ENCODE data around the gene RGS7. TPM values are rescaled to one million over a fixed set of nuclear protein-coding genes. Genes with fewer than 3 reads are reported as not detected.

The RGS7 gene
- total RNA-seq, 2 donors from 2014 or later: not detected

GRCh38 chr1:241269116-241269515, 87.9 kb downstream of the RGS7 start:
- Histone ChIP-seq H3K4me3 (no peak overlapping the region), H3K4me1 (no peaks in the 10 kb centered on the region), H3K9me3 (peaks cover 0 to 17% of the 10 kb centered on the region in 2 donors), H3K27ac (no peak overlapping the region), H3K27me3 (no peaks in the 10 kb centered on the region), H3K36me3 (no peaks in the 10 kb centered on the region)
- DNase-seq (ENCODE audit: low spot score): no peak
- no peak for TF ChIP-seq CTCF (IDR thresholded peaks at IDR 0.05)

GRCh38 chr1:241266121-241266520, 90.9 kb downstream of the RGS7 start:
- Histone ChIP-seq H3K27me3 (no peaks in the 10 kb centered on the region), H3K36me3 (no peaks in the 10 kb centered on the region), H3K4me1 (no peaks in the 10 kb centered on the region), H3K4me3 (no peak overlapping the region), H3K27ac (no peak overlapping the region), H3K9me3 (no peaks in the 10 kb centered on the region)
- no peak for DNase-seq (ENCODE audit: low spot score)
- TF ChIP-seq CTCF (IDR thresholded peaks at IDR 0.05): no peak

DNA sequence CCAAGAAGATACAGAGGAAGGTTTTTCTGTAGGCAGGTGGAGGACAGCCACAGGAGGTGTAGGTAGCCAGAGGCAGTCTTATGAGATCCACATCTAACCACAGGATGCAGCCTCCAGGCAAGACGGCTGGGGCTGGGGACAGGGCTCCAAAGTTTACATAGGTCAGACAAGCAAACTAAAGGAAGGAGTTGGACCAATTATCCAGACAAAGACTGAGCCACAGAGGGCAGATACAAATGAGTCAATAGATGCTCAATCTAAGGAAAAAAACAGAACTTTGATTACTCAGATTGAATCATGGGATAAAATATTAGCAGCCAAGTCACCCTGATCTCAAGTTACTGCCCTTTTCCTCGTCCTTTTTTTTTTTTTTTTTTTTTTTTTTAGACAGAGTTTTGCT, 91.6 kb downstream of the RGS7 start:
- H3K4me3 ChIP-seq: no peak overlapping the region
- no peaks in the 10 kb centered on the region for H3K9me3 ChIP-seq
- H3K27me3 ChIP-seq: no peaks in the 10 kb centered on the region
- no peaks in the 10 kb centered on the region for H3K4me1 ChIP-seq
- no peak for DNase-seq (ENCODE audit: low spot score)
- no peaks in the 10 kb centered on the region for H3K36me3 ChIP-seq
- no peak overlapping the region for H3K27ac ChIP-seq
- TF ChIP-seq CTCF (IDR thresholded peaks at IDR 0.05): no peak

GRCh38 chr1:241263346-241263745, 93.7 kb downstream of the RGS7 start:
- no peak overlapping the region for H3K4me3 ChIP-seq
- H3K4me1 ChIP-seq: no peaks in the 10 kb centered on the region
- no peak for DNase-seq (ENCODE audit: low spot score)
- no peak overlapping the region for H3K27ac ChIP-seq
- no peak for TF ChIP-seq CTCF (IDR thresholded peaks at IDR 0.05)
- H3K27me3 ChIP-seq: no peaks in the 10 kb centered on the region
- H3K36me3 ChIP-seq: no peaks in the 10 kb centered on the region
- H3K9me3 ChIP-seq: no peaks in the 10 kb centered on the region

- no peaks in the 10 kb centered on the region for H3K27me3 ChIP-seq
- H3K9me3 ChIP-seq: no peaks in the 10 kb centered on the region
- H3K4me1 ChIP-seq: no peaks in the 10 kb centered on the region
- no peak overlapping the region for H3K4me3 ChIP-seq
- no peak for TF ChIP-seq CTCF (IDR thresholded peaks at IDR 0.05)
- no peaks in the 10 kb centered on the region for H3K36me3 ChIP-seq
- DNase-seq (ENCODE audit: low spot score): no peak
- H3K27ac ChIP-seq: no peak overlapping the region
These were observed 103.5 kb downstream of the RGS7 start for GRCh38 chr1:241253471-241253870.

- no peak for DNase-seq (ENCODE audit: low spot score)
- no peaks in the 10 kb centered on the region for H3K9me3 ChIP-seq
- TF ChIP-seq CTCF (IDR thresholded peaks at IDR 0.05): no peak
- no peak overlapping the region for H3K27ac ChIP-seq
- H3K4me1 ChIP-seq: no peaks in the 10 kb centered on the region
- no peak overlapping the region for H3K4me3 ChIP-seq
- H3K36me3 ChIP-seq: no peaks in the 10 kb centered on the region
- H3K27me3 ChIP-seq: no peaks in the 10 kb centered on the region
These were observed 106.5 kb downstream of the RGS7 start for GRCh38 chr1:241250465-241250864.

Measured in right atrium auricular region (tissue), 2 donors.